ENCODE data around the gene SPATA32.
A peak's percentile ranks its signal among the peaks of the same experiment; 100 is the strongest.

Gene SPATA32

GRCh38 chr17:45228763-45229539 lies 32.9 kb downstream of the SPATA32 start:
- DNase-seq (ENCODE audit: low read depth) = peak; percentile 79

GRCh38 chr17:45227926-45228762 lies 33.8 kb downstream of the SPATA32 start:
- DNase-seq (ENCODE audit: low read depth) = no peak

GRCh38 chr17:45227101-45227925 lies 34.6 kb downstream of the SPATA32 start:
- no peak for DNase-seq (ENCODE audit: low read depth)

GRCh38 chr17:45226576-45226975 lies 35.3 kb downstream of the SPATA32 start:
- no peak for DNase-seq (ENCODE audit: low read depth)

GRCh38 chr17:45225964-45226530 lies 35.8 kb downstream of the SPATA32 start:
- peak; percentile 94 for DNase-seq (ENCODE audit: low read depth)

GRCh38 chr17:45225051-45225700 lies 36.7 kb downstream of the SPATA32 start:
- no peak for DNase-seq (ENCODE audit: low read depth)

GRCh38 chr17:45224671-45225050 lies 37.2 kb downstream of the SPATA32 start:
- no peak for DNase-seq (ENCODE audit: low read depth)

- DNase-seq (ENCODE audit: low read depth) = no peak
These were observed 38.1 kb downstream of the SPATA32 start for GRCh38 chr17:45223539-45224528.

GRCh38 chr17:45222996-45223538 lies 38.8 kb downstream of the SPATA32 start:
- DNase-seq (ENCODE audit: low read depth) = no peak

- DNase-seq (ENCODE audit: low read depth) = no peak
These were observed 39.5 kb downstream of the SPATA32 start for GRCh38 chr17:45222289-45222995.

GRCh38 chr17:45222014-45222288 lies 39.9 kb downstream of the SPATA32 start:
- no peak for DNase-seq (ENCODE audit: low read depth)

GRCh38 chr17:45221081-45222013 lies 40.5 kb downstream of the SPATA32 start, which contains the start of gene FMNL1:
Gene FMNL1 (plus strand): TSS chr17:45221885. CDS start chr17:45222125, 240 bp downstream.
- DNase-seq (ENCODE audit: low read depth) = no peak

GRCh38 chr17:45220079-45220478 lies 41.8 kb downstream of the SPATA32 start:
- no peak for DNase-seq (ENCODE audit: low read depth)

GRCh38 chr17:45218895-45219661 lies 42.8 kb downstream of the SPATA32 start:
- no peak for DNase-seq (ENCODE audit: low read depth)
